GM21423 (cell line): ENCODE results near the gene COX10.
"Not testable (repeated sequence)": the region's sequence is repeated elsewhere in the genome, so short reads cannot be mapped to it uniquely, and the experiment has no call there.

Experiments
- ATAC-seq: cut with Tn5 transposase; IDR thresholded peaks from one replicate; pipeline ENCODE4 v1.9.1; 2021; ENCODE audit warnings: mild to moderate bottlenecking, moderate library complexity; ENCODE audit not compliant: unreplicated experiment

COX10 gene

DNA sequence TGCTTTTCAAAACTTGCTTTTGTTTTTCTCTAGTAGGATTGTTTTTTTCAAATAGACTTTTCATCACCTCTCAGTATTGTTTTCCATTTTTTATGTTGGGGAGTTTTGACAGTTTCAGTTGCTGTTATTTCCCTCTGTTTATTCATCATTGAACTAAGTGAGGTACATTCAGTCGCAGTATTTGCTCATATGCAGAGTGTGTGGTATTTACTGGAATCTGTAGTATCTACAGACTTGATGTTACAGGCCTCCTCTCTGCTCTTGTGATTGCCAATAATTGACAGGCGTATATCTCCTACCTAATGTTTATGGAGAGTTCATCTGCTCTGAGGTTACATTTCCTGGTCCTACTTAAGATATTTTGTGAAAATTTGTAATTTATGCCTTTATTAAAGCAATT lies 49.6 kb downstream of the COX10 start:
- no peak for ATAC-seq

DNA sequence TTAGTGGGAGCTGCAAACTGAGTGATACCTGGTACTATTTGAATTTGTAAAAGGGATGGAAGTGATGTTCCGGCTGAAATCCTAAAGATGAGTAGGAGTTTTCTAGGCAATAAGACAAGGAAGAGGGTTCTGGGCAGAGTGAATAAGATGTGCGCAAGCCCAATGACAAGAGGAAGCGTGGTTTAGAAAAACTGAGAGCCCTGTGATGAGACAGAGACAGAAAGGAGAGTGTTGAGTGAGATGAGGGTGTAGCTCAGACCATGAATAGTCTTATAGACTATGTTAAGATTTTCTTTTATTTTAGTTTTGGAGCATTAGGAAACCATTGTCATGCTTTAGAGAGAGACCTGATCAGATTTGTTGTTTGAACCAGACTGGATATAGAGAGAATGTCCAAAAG lies 50.2 kb downstream of the COX10 start:
- no peak for ATAC-seq

DNA sequence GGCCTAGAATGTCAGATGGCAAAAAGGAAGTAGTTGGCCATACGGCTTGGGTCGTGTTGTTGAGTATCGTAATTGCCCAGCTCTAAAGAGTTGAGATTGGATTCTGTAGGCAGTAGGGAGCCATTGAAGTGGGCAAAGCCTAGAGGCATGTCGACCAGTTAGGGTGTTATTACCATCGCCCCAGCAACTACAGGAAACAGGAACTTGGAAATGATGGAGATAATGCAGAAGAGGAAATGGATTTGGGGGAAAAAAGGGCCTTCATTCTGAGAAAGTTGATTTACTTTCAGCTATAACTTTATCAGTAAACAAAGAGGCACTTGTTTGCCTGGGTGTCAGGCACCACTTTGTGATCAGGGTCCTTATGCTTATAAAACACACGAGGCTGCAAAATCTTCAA lies 52.6 kb downstream of the COX10 start:
- no peak for ATAC-seq

DNA sequence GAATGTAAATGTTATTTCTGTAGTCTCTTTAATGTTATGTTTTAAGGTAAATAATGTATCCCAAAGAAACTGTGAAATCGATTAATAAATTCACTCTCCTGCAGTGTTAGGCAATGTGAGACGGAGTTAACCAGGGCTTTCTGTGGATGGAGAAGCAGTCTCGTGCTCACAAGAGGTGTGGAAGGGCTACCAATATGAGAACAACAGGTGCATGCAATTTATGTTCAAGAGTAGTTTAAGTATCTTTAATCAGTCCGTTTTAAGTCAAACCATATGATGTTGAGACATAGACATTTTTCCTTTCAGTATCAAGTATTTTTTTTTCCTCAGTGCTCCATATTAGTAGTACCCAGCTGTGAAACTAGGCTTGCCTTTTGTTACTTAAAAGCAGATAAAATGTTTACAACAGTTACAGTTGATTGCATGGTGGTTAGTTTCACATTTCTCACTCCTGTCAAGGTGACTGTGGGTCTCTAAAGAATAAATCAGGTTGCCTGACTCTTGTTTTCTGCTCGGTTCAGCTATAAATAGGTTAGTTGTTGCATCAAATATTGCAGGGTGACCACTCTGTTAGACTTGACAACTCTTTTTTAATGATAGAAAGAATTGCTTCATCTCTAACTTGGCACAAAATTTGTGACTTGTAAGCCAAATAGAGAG lies 54.4 kb downstream of the COX10 start:
- ATAC-seq, result no peak

DNA sequence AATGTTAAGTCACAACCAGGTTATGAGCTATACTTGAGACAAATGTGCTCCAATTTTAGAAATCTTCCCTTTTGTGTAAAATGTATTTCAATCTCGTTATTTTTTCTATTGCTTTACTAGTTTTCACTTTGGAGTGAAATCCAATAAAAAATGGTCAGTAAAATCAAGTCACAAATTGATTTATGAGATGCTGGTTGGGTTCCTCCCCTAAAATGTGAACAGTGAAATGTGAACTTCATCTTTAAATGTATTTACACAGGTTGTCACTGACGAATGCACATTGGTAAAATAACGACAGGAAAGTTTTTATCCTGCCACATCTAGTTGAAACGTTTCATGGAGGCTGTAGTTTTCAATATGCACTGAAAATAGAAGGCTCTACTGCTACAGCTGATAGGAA lies 55.5 kb downstream of the COX10 start:
- ATAC-seq, result no peak

DNA sequence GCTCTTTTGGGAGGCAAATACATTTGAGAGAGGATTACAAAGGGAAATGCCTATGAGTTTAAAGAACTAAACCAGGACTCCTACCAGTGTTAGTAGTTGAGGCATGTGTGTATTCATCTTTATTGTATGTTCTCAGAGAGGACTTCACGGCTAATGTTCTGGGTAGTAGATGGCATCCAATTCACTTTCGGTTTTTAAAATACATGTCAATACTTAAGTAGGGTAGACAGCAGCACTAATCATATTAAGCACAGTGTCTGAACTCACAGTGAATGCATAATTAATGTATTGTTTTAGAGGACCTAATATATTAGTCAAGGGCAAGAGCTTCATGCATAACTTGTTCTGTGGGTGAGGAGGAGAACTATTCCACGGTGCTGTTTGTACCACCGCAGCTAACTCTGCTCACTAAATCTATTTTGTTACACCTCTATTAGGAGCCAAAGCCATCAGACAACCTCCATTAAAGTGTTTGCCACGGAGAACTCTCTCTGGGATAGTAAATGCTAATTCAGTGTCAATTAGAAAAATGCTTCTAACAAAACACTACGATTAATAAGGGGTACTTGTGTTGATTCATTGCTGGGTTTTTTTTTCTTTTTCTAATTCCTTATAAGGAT lies 56.3 kb downstream of the COX10 start:
- ATAC-seq, result no peak

DNA sequence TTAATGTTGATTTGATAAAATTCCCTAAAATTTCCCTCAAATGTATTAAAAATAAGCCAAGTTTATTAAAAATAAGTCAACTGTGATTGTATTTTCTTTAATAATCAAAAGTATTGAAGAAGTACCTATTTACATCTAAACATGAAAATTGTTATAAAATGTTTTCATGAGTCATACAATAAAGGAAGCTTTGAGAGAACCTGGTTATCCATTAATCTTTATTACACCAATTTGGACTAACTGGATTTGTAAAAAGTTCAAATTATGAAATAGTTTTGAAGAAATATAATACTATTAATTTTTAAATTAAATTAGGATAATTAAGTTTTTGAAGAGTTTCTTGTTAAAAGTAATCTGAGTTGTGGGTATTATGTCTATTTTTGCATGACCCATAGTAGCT lies 63.8 kb downstream of the COX10 start:
- ATAC-seq, result no peak

DNA sequence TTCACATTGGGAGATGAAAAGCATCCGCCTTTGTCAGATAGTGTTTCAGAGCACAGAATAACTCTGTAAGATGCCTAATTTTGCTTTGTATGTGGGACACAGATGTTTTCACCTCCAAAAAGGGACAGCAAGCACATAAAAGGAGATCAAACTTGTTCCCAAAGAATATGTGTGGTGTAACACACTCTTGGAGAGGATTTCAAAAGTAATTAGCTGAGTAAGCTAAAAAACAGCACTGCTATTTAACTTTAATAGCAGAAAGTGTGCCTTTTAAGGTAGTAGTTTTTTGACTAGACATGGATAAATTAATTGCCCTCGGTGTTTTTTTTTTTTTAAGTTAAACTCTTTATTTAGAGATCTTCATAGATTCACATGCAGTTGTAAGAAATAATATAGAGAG lies 65.2 kb downstream of the COX10 start:
- no peak for ATAC-seq

DNA sequence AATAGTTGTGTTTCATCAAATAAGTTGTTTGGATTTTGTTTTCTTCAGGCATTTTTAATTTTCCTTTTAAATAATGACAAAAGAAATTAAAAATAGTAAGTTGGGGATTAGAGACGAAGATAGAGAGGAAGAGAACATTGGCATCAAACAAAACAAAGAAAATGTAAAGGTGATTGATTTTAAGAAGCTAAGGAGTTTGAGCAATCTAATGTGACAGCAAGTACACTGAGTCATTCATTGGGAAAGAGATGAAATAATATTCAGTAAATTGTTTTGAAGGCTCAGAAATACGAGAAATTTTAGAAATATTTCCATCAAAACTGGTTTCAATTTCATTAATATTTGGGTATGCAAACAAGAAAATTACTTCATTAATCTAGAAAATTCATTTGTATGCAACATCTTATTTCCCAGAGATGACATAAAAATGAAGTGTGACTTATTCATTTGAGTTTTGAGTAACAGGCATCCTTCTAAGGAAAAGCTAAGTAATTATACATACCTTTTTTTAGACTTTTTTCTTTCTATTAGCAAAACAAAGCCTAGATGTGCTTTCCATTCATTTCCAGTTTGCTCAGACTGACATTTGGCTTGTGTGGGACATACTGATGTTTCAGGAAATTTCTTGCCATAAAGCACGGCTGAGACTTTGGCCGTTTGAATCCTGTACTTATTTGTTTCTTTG lies 66.7 kb downstream of the COX10 start:
- no peak for ATAC-seq

DNA sequence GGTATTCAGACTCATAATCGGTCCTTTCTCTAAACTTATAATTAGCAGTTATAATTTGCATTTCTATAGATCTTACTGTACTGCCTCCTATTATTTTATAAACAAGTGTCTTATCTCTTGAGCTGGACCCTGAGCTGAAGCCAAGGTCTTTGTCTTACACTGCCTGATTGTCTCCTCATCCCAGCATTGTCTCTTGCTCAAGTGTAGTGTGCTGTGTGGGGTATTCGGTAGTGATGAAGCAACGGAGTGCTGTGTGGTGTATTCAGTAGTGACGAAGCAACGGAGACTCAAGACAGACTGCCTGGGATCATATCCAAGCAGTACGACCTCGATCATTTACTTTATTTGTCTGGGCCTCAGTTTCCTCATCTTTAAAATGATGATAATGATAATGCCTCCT lies 69.3 kb downstream of the COX10 start:
- ATAC-seq, result no peak

DNA sequence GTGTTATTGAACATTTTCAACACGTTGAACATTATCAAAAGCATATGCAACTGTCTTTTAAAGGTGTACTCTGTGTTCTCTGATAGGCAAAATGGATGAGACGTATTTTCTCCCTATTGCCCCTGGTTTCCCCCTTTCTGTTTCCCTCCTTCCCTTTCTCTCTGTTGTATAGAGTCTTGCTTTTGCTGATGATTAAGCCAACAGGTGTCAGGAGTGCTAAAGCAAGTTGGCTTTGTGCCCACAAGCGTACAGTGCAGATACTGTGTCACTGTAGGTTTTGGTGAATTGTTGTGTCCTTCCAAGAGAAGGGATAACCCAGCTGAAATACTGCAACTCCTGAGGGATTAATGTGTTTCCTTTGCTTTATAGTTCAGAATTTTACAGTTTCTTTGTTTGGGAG lies 74.4 kb downstream of the COX10 start:
- ATAC-seq, result no peak

DNA sequence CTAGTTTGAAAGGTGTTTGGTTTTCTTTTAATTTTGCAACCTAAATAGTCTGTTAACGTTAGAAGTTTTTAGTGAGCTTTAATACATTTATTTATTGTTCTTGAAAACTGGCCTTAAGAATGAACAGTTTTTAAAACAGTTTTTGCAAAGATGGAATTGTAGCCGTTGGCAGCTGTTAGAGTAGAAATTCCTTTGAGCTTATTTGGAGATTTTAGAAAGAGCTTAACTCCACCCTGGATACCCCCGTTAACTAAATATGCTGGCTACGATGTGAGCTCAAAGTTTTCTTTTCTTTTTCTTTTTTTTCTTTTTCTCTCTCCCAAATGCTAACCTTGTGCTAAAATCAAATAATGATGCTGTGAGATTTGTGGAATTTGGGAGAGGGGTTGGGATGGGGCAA lies 75.2 kb downstream of the COX10 start:
- ATAC-seq, result no peak

DNA sequence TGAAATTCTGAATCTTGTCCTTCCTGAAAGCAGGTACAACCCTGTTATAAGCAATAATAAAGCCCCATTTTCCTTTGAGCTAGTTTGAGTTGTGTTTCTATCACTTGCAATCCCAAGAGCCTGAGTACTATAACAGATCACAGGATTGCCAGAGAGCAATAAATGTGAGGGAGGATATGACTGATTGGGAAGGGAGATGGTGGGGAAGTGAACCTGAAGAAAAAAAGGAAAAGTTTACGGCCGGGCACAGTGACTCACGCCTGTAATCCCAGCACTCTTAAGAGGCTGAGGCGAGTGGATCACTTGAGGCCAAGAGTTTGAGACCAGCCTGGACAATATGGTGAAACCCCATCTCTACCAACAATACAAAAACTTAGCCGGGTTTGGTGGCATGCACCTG lies 80.4 kb downstream of the COX10 start:
- no peak for ATAC-seq

DNA sequence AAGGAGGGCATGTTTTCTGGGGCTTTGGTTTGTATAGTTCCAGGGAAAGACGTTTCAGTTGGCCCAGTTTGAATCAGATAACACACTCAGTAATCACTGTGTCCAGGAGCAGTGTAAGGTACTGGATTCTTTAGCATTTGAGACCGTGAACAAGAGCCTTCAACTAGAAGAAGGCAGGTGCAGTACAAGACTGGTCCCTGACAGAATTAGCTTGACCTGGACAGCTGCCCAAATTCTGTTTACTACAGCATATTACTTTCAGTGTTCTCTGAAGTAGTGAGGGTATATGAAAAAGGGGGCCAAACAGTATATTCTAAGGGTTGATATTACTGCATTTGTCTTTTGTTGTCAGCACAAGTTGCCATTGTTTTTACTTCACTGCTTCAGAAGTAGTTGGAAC lies 81.3 kb downstream of the COX10 start:
- ATAC-seq, result no peak

DNA sequence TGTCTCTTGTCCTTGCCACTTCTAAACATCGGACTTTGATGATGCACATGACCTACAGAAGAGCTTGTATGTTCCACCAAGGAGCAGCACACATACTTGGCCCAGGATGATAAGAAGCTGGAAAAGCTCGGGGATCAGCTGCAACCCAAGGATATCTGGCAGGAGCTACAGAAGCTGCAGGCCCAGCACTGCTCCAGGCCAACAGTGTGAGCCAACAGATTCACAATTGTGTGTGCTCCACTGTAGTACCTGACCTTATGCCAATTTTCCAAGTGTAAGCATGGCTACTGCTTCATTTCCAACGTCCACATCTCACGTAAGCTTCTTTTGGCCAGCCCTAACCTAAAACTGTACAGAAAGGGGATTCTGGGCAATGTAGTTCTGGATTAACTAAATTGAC lies 83.4 kb downstream of the COX10 start:
- no peak for ATAC-seq

DNA sequence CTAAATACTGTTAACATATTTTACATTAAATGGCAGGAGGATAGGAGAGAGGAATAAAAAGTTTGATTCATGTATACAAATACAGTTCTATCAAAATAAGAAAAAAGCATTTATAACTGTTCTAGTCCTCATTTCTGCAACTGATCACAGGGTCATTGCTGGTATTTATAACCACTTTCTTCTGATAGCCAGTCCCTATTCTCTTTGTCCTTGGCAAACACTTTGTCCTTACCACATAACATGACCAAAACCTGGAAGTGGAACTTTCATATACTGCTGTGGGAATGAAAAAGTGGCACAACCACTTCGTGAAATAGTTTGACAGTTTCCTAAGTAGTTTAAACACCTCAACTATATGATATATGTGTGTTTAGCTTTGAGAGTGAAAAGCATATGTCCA lies 84.1 kb downstream of the COX10 start:
- no peak for ATAC-seq

DNA sequence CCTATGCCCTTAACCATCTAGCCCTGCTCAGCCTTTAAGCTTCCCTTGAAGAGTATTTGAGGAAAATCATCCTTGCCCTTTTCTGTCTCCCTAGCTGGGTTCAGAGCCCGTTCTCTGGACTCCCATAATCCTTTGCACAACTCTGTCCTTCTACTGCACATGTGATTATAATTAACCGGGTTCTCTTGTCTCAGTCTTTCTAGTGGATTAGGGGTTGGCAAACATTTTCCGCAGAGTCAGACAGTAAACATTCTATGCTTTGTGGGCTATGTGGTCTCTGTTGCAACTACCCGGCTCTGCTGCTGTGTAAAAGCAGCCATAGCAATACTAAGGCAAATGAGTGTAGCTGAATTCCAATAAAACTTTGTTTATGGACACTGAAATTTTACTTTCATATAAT lies 87.4 kb downstream of the COX10 start:
- ATAC-seq, result no peak

DNA sequence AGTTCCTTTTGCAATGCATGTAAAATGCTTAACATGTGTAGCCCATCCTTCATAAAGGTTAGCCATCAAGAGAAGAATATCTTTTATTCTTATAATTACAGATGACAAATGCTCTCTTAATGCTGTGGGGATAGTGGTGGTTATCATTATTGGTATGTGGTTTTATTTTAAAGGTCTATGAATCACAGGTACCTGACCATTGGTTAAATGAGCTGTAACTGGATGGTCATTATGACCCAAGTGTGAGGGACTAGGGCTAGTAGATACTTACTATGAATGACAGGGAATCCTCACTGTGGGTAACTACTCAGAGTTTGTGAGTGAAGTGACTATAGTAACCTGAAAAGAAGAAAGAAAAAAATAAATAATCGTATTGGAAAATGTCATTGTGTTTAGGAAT lies 88.5 kb downstream of the COX10 start:
- no peak for ATAC-seq

DNA sequence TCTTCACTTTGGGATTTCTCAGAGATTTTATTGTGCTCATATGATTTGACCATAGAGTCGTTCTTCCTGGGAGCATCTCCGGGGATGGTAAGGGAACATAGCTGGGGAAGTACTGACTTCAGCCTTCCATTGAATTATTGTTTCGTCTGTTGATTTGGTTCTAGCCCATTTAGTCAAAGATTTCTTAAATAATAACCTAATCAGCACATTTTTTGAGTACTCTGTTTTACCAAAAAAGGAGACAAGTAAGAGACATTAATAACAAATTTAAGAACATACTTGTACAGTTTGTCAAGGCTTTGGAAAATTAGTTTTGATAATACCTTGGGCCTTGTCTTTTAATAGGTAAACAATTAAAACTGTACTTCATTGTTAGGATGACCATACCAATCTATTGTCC lies 89.4 kb downstream of the COX10 start:
- ATAC-seq, result no peak

DNA sequence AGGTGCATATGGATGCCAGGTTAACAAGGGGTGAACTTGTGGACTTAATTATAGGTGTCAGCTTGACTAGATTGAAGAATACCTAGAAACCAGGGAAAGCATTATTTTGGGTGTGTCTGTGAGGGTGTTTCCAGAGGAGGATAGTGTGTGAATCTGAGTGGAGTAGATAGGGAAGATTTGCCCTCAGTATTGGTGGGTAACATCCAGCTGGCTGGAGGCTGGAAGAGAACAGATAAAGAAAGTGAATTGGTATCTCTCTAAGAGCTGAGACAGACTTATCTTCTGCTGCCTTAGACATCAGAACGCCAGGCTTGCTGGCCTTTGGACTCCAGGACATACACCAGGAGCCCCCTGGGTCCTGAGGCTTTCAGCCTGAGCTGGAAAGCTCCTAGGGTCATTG lies 92.1 kb downstream of the COX10 start:
- ATAC-seq, result no peak

DNA sequence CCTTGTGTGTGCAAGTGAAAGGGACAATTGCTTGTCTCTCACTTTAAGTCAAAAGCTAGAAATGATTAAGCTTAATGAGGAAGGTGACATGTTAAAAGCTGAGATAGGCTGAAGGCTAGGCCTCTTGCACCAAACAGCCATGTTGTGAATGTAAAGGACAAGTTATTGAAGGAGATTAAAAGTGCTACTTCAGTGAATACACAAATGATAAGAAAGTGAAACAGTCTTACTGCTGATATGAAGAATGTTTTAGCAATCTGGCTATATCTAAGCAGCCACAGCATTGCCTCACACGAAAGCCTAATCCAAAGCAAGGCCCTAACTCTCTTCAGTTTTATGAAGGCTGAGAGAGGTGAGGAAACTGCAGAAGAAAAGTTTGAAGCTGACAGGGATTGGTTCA lies 96.3 kb downstream of the COX10 start:
- no peak for ATAC-seq

DNA sequence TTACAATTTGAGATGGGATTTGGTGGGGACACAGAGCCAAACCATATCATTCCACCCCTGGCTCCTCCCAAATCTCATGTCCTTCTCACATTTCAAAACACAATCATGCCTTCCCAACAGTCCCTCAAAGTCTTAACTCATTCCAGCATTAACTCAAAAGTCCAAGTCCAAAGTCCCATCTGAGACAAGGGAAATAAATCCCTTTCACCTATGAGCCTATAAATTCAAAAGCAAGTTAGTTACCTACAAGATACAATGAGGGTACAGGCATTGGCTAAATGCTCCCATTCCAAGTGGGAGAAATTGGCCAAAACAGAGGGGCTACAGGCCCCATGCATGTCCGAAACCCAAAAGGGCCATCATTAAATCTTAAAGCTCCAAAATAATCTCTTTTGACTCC lies 98.5 kb downstream of the COX10 start:
- ATAC-seq, result not testable (repeated sequence)

DNA sequence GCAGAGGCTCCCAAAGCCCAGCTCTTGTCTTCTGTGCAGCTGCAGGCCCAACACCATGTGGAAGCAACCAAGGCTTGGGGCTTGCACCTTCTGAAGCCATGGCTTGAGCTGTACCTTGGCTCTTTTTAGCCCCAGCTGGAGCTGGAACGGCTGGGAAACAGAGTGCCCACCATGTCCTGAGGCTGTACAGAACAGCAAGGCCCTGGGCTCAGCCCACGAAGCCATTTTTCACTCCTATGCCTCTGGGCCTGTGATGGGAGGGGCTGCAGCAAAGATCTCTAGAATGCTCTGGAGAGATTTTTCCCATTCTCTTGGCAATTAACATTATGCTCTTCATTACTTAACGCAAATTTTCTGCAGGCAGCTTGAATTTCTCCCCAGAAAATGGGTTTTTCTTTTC lies 99.3 kb downstream of the COX10 start:
- no peak for ATAC-seq
